Chondrocyte (in vitro differentiated cells): ENCODE measurements around the gene CBL. TPM values are rescaled to one million over a fixed set of nuclear protein-coding genes. Genes with fewer than 3 reads are reported as not detected.

ENCODE experiments used
- DNase-seq: peaks from one replicate; pipeline ENCODE4 v3.0.0; 2021; ENCODE audit warnings: mixed read lengths, low spot score
- H3K27ac Mint-ChIP-seq: one replicate; pipeline ENCODE4 v1.8.0; 2021; ENCODE audit warnings: mild to moderate bottlenecking, moderate library complexity, mixed read lengths; ENCODE audit not compliant: unreplicated experiment
- H3K27me3 Mint-ChIP-seq: 2 replicates; pipeline ENCODE4 v1.8.0; 2021; ENCODE audit warnings: low read depth, mixed read lengths
- H3K36me3 Mint-ChIP-seq: 2 replicates; pipeline ENCODE4 v1.8.0; 2021; ENCODE audit warnings: low read depth, mixed read lengths
- H3K4me1 Mint-ChIP-seq: 2 replicates; pipeline ENCODE4 v1.8.0; 2021; ENCODE audit warnings: low read depth, mild to moderate bottlenecking, mixed read lengths
- H3K4me3 Mint-ChIP-seq: one replicate; pipeline ENCODE4 v1.8.0; 2021; ENCODE audit warnings: mild to moderate bottlenecking, moderate library complexity, mixed read lengths; ENCODE audit not compliant: unreplicated experiment
- H3K9me3 Mint-ChIP-seq: 2 replicates; pipeline ENCODE4 v1.8.0; 2021; ENCODE audit warnings: low read depth, mixed read lengths
- long read RNA-seq: library from polyadenylated mRNA; stranded (forward); transcript quantifications from one replicate; pipeline ENCODE4 v2.0.0, GENCODE V29; 2021
- total RNA-seq: library from RNA; stranded (reverse); gene quantifications from 3 replicates; pipeline ENCODE4 v1.2.1, GENCODE V29; 2021
- TF ChIP-seq, protein P1 (sequence below): fragments of 200-600 bp; sonication (generic); IDR thresholded peaks from 2 replicates; pipeline ENCODE4 v1.5.0; 2021; ENCODE audit warnings: antibody characterized with exemption, mild to moderate bottlenecking, moderate library complexity

CBL gene
- total RNA-seq = 17.8 to 25.8 TPM (median 25.5 TPM) in 3 replicates
- long read RNA-seq, partial matches to known transcripts = 2 of 8 reads
- long read RNA-seq, other reads (novel, unspliced or antisense) = 5 of 8 reads

DNA sequence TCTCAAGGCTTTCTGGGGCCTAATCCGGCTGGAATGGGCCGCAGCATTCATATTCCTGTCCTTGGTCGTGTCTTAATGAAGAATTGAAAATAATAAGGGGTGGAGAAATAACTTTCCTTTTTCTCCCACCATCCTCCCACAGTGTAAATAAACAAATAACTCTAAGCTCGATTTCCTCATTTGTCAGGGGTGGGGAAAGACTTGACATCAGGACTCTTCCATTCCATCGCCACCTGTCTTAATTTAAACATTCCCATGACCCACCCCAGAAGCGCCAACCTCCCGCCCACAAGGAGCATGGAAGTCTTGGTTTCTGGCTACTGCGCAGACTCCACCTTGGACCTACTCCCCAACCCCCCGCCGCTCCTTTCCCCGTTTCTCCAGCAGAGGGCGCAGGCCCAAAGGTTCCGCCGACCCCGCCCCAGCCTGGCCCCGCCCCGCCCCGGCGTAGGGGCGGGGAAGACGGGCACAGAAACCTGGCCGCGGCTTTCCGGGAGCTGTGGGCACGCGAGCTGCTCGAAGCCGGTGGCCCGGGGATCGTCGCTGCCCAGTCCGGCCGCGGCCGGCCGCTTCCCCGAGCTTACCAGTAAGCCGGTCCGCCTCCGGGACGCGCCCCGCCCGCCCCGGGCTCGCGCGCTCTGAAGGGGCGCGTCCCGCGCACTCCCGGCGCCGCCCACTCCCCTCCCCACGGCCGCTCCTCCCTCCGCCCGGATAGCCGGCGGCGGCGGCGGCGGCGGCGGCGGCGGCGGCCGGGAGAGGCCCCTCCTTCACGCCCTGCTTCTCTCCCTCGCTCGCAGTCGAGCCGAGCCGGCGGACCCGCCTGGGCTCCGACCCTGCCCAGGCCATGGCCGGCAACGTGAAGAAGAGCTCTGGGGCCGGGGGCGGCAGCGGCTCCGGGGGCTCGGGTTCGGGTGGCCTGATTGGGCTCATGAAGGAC is at the start of gene CBL:
CBL (plus strand) TSS at position 766 of the 937 bp plus-strand sequence; CDS start at position 845, 79 bp downstream.
- TF ChIP-seq, protein P1, sequence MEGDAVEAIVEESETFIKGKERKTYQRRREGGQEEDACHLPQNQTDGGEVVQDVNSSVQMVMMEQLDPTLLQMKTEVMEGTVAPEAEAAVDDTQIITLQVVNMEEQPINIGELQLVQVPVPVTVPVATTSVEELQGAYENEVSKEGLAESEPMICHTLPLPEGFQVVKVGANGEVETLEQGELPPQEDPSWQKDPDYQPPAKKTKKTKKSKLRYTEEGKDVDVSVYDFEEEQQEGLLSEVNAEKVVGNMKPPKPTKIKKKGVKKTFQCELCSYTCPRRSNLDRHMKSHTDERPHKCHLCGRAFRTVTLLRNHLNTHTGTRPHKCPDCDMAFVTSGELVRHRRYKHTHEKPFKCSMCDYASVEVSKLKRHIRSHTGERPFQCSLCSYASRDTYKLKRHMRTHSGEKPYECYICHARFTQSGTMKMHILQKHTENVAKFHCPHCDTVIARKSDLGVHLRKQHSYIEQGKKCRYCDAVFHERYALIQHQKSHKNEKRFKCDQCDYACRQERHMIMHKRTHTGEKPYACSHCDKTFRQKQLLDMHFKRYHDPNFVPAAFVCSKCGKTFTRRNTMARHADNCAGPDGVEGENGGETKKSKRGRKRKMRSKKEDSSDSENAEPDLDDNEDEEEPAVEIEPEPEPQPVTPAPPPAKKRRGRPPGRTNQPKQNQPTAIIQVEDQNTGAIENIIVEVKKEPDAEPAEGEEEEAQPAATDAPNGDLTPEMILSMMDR = peak; percentile 97
- peaks cover 32% of the 10 kb centered on the region for H3K4me1 Mint-ChIP-seq
- DNase-seq = peak; percentile 92
- no peaks in the 10 kb centered on the region for H3K9me3 Mint-ChIP-seq
- H3K36me3 Mint-ChIP-seq = no peaks in the 10 kb centered on the region
- no peaks in the 10 kb centered on the region for H3K27me3 Mint-ChIP-seq
- H3K4me3 Mint-ChIP-seq = peak within 1 kb of the TSS; percentile 96
- H3K27ac Mint-ChIP-seq = peak within 1 kb of the TSS; percentile 93

DNA sequence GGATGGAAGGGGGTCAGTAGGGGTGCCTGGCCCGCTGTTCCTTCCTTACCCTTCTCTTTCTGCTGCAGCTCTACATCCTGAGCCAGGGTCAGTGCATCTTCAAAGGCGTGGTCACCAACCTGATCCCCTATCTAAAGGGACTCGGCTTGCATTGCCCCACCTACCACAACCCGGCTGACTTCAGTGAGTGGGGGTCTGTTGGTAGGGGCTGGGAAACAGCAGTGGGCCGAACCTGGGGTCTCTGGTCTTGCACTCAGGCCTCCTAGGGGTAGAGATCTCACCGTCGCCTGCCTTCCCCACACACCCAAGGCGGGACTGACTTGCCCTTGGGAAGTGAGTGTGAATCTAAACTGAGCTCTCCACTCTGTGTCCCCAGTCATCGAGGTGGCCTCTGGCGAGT is 49.6 kb upstream of the CBL start:
- TF ChIP-seq, protein P1 = no peak
- Mint-ChIP-seq H3K9me3 (no peaks in the 10 kb centered on the region), H3K4me3 (no peak overlapping the region), H3K27me3 (no peaks in the 10 kb centered on the region), H3K27ac (no peak overlapping the region), H3K36me3 (no peaks in the 10 kb centered on the region), H3K4me1 (no peaks in the 10 kb centered on the region)
- no peak for DNase-seq

DNA sequence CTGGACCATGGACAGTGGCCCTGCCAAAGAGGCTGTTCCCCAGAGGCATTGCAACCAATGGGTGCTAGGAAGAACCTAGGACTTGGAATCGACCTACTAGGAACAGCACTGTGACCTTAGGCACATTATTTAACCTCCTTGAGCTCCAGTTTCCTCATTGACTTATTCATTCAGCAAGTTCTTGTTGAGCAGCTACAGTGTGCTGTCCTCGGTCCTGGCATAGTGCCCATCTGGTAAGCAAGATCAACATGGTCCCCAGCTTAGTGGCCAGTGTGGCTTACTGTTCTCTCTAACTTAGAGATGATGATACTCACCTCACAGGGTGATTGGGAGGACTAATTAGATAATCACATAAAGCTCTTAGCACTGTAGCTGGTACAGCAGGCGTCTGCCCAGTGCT is 49.1 kb upstream of the CBL start:
- Mint-ChIP-seq H3K27me3 (no peaks in the 10 kb centered on the region), H3K9me3 (no peaks in the 10 kb centered on the region), H3K36me3 (no peaks in the 10 kb centered on the region), H3K27ac (no peak overlapping the region), H3K4me1 (no peaks in the 10 kb centered on the region), H3K4me3 (no peak overlapping the region)
- TF ChIP-seq, protein P1 = no peak
- DNase-seq = no peak

GRCh38 chr11:119158467-119158866 is 47.7 kb upstream of the CBL start:
- no peaks in the 10 kb centered on the region for H3K9me3 Mint-ChIP-seq
- no peaks in the 10 kb centered on the region for H3K36me3 Mint-ChIP-seq
- H3K4me3 Mint-ChIP-seq = no peak overlapping the region
- H3K27ac Mint-ChIP-seq = no peak overlapping the region
- TF ChIP-seq, protein P1 = no peak
- no peaks in the 10 kb centered on the region for H3K27me3 Mint-ChIP-seq
- DNase-seq = peak; percentile 75
- H3K4me1 Mint-ChIP-seq = no peaks in the 10 kb centered on the region

- no peak overlapping the region for H3K27ac Mint-ChIP-seq
- no peaks in the 10 kb centered on the region for H3K9me3 Mint-ChIP-seq
- H3K4me3 Mint-ChIP-seq = no peak overlapping the region
- no peak for DNase-seq
- H3K4me1 Mint-ChIP-seq = no peaks in the 10 kb centered on the region
- TF ChIP-seq, protein P1 = no peak
- H3K36me3 Mint-ChIP-seq = no peaks in the 10 kb centered on the region
- no peaks in the 10 kb centered on the region for H3K27me3 Mint-ChIP-seq
These were observed 46.0 kb upstream of the CBL start for GRCh38 chr11:119160151-119160550.
